GM18519 (cell line): Measurements from ENCODE around the gene HADH.
"Not testable (repeated sequence)": the region's sequence is repeated elsewhere in the genome, so short reads cannot be mapped to it uniquely, and the experiment has no call there.

Source experiments
- ATAC-seq: cut with Tn5 transposase; IDR thresholded peaks from one replicate; pipeline ENCODE4 v1.9.1; 2021; ENCODE audit warnings: mild to moderate bottlenecking, moderate library complexity; ENCODE audit not compliant: unreplicated experiment, low FRiP score

HADH gene

GRCh38 chr4:107994894-107995293 is 5.2 kb downstream of the HADH start:
- no peak for ATAC-seq

- ATAC-seq: no peak
These were observed 7.5 kb downstream of the HADH start for GRCh38 chr4:107996949-107997788.

GRCh38 chr4:107997794-107998193 is 8.1 kb downstream of the HADH start:
- ATAC-seq: no peak

- ATAC-seq: no peak
These were observed 10.3 kb downstream of the HADH start for GRCh38 chr4:107999932-108000539.

- ATAC-seq: no peak
These were observed 11.9 kb downstream of the HADH start for GRCh38 chr4:108001540-108002135.

GRCh38 chr4:108003982-108004515 is 14.4 kb downstream of the HADH start:
- ATAC-seq: no peak

GRCh38 chr4:108004646-108005045 is 15.0 kb downstream of the HADH start:
- no peak for ATAC-seq

GRCh38 chr4:108005807-108006206 is 16.1 kb downstream of the HADH start:
- ATAC-seq: no peak

GRCh38 chr4:108006361-108006760 is 16.7 kb downstream of the HADH start:
- no peak for ATAC-seq

- no peak for ATAC-seq
These were observed 18.3 kb downstream of the HADH start for GRCh38 chr4:108007984-108008383.

GRCh38 chr4:108008721-108009120 is 19.0 kb downstream of the HADH start:
- ATAC-seq: no peak

GRCh38 chr4:108010167-108010566 is 20.5 kb downstream of the HADH start:
- no peak for ATAC-seq

GRCh38 chr4:108012382-108012781 is 22.7 kb downstream of the HADH start:
- ATAC-seq: not testable (repeated sequence)

GRCh38 chr4:108013327-108013726 is 23.6 kb downstream of the HADH start:
- no peak for ATAC-seq

- no peak for ATAC-seq
These were observed 24.3 kb downstream of the HADH start for GRCh38 chr4:108013955-108014354.

GRCh38 chr4:108018040-108018883 is 28.6 kb downstream of the HADH start:
- ATAC-seq: no peak

- ATAC-seq: no peak
These were observed 29.1 kb downstream of the HADH start for GRCh38 chr4:108018884-108019187.

GRCh38 chr4:108024085-108024877 is 34.6 kb downstream of the HADH start:
- no peak for ATAC-seq

- ATAC-seq: no peak
These were observed 35.1 kb downstream of the HADH start for GRCh38 chr4:108024878-108025165.
